Subcutaneous abdominal adipose tissue (tissue), 5 donors: Measurements from ENCODE around the gene DMD.

ENCODE experiments used
- H3K27ac ChIP-seq: one replicate; pipeline ENCODE4 v1.7.0; 2013; ENCODE audit warnings: low read depth, mild to moderate bottlenecking, inconsistent platforms, low read length, moderate library complexity
- H3K27me3 ChIP-seq, 5 donors: one replicate each; pipeline ENCODE4 v1.7.0; 2013; ENCODE audit warnings: low read length in 5 of 5, inconsistent platforms in 1 of 5; ENCODE audit not compliant: control insufficient read depth in 5 of 5, insufficient read depth in 4 of 5
- H3K36me3 ChIP-seq, 5 donors: one replicate each; pipeline ENCODE4 v1.7.0; 2013; ENCODE audit warnings: low read length in 5 of 5; ENCODE audit not compliant: control insufficient read depth in 5 of 5, insufficient read depth in 5 of 5
- H3K4me1 ChIP-seq, 5 donors: one replicate each; pipeline ENCODE4 v1.7.0; 2013; ENCODE audit warnings: low read length in 5 of 5, mild to moderate bottlenecking in 3 of 5, moderate library complexity in 1 of 5; ENCODE audit not compliant: control insufficient read depth in 5 of 5, insufficient read depth in 5 of 5
- H3K4me3 ChIP-seq, 5 donors: one replicate each; pipeline ENCODE4 v1.7.0; 2013; ENCODE audit warnings: low read length in 5 of 5, low read depth in 1 of 5
- H3K9ac ChIP-seq, 5 donors: one replicate each; pipeline ENCODE4 v1.7.0; 2013; ENCODE audit warnings: low read length in 5 of 5, mild to moderate bottlenecking in 4 of 5, moderate library complexity in 3 of 5
- H3K9me3 ChIP-seq, 5 donors: one replicate each; pipeline ENCODE4 v1.7.0; 2013; ENCODE audit warnings: low read length in 5 of 5; ENCODE audit not compliant: control insufficient read depth in 5 of 5
- donor health status: healthy.
- donor health status: healthy.
- donor health status: healthy.
- donor health status: healthy.
- donor health status: healthy.

The DMD gene

GRCh38 chrX:32524385-32524784, 687.0 kb downstream of the DMD start:
- Histone ChIP-seq H3K27ac (no peak overlapping the region), H3K4me1 (no peaks in the 10 kb centered on the region), H3K27me3 (no peaks in the 10 kb centered on the region), H3K4me3 (no peak overlapping the region), H3K9ac (no peak overlapping the region), H3K9me3 (no peaks in the 10 kb centered on the region), H3K36me3 (no peaks in the 10 kb centered on the region)

GRCh38 chrX:32520789-32521188, 690.6 kb downstream of the DMD start:
- H3K27me3 ChIP-seq: no peaks in the 10 kb centered on the region
- no peaks in the 10 kb centered on the region for H3K9me3 ChIP-seq
- H3K9ac ChIP-seq: no peak overlapping the region
- no peak overlapping the region for H3K4me3 ChIP-seq
- H3K36me3 ChIP-seq: no peaks in the 10 kb centered on the region
- H3K27ac ChIP-seq: no peak overlapping the region
- H3K4me1 ChIP-seq: no peaks in the 10 kb centered on the region

GRCh38 chrX:32514986-32515385, 696.4 kb downstream of the DMD start:
- H3K27me3 ChIP-seq: no peaks in the 10 kb centered on the region
- H3K27ac ChIP-seq: no peak overlapping the region
- H3K4me1 ChIP-seq: no peaks in the 10 kb centered on the region
- no peaks in the 10 kb centered on the region for H3K36me3 ChIP-seq
- no peaks in the 10 kb centered on the region for H3K9me3 ChIP-seq
- no peak overlapping the region for H3K9ac ChIP-seq
- no peak overlapping the region for H3K4me3 ChIP-seq

GRCh38 chrX:32501606-32502005, 709.7 kb downstream of the DMD start:
- Histone ChIP-seq H3K27me3 (no peaks in the 10 kb centered on the region), H3K9ac (no peak overlapping the region), H3K36me3 (no peaks in the 10 kb centered on the region), H3K9me3 (no peaks in the 10 kb centered on the region), H3K27ac (no peak overlapping the region), H3K4me3 (no peak overlapping the region), H3K4me1 (no peaks in the 10 kb centered on the region)

GRCh38 chrX:32496671-32497070, 714.7 kb downstream of the DMD start:
- no peaks in the 10 kb centered on the region for H3K9me3 ChIP-seq

GRCh38 chrX:32495855-32496254, 715.5 kb downstream of the DMD start:
- no peak overlapping the region for H3K9ac ChIP-seq
- H3K4me3 ChIP-seq: no peak overlapping the region
- no peaks in the 10 kb centered on the region for H3K9me3 ChIP-seq
- H3K4me1 ChIP-seq: no peaks in the 10 kb centered on the region
- no peak overlapping the region for H3K27ac ChIP-seq
- H3K27me3 ChIP-seq: no peaks in the 10 kb centered on the region
- no peaks in the 10 kb centered on the region for H3K36me3 ChIP-seq

More at GRCh38 chrX:32496671-32497070, 714.7 kb downstream of the DMD start:
- Histone ChIP-seq H3K27me3 (no peaks in the 10 kb centered on the region), H3K4me3 (no peak overlapping the region), H3K27ac (no peak overlapping the region), H3K9ac (no peak overlapping the region), H3K4me1 (no peaks in the 10 kb centered on the region), H3K36me3 (no peaks in the 10 kb centered on the region)

GRCh38 chrX:32489125-32489524, 722.2 kb downstream of the DMD start:
- Histone ChIP-seq H3K27ac (no peak overlapping the region), H3K4me1 (peaks cover 0 to 11% (median 0%) of the 10 kb centered on the region in 5 donors), H3K36me3 (peaks cover 0 to 8% (median 0%) of the 10 kb centered on the region in 5 donors), H3K4me3 (no peak overlapping the region), H3K9ac (no peak overlapping the region), H3K27me3 (no peaks in the 10 kb centered on the region), H3K9me3 (no peaks in the 10 kb centered on the region)

GRCh38 chrX:32483534-32484136, 727.7 kb downstream of the DMD start:
- Histone ChIP-seq H3K4me3 (no peak overlapping the region), H3K9me3 (no peaks in the 10 kb centered on the region), H3K27me3 (peaks cover 0 to 2% (median 0%) of the 10 kb centered on the region in 5 donors), H3K9ac (no peak overlapping the region), H3K27ac (no peak overlapping the region), H3K36me3 (peaks cover 0 to 4% (median 0%) of the 10 kb centered on the region in 5 donors), H3K4me1 (peaks cover 0 to 12% (median 0%) of the 10 kb centered on the region in 5 donors)

- Histone ChIP-seq H3K9me3 (no peaks in the 10 kb centered on the region), H3K9ac (no peak overlapping the region), H3K36me3 (peaks cover 0 to 4% (median 0%) of the 10 kb centered on the region in 5 donors), H3K27me3 (peaks cover 0 to 2% (median 0%) of the 10 kb centered on the region in 5 donors), H3K4me3 (no peak overlapping the region), H3K4me1 (peaks cover 0 to 10% (median 0%) of the 10 kb centered on the region in 5 donors), H3K27ac (no peak overlapping the region)
Measured at GRCh38 chrX:32480019-32480418, 731.3 kb downstream of the DMD start.

- H3K9me3 ChIP-seq: no peaks in the 10 kb centered on the region
- H3K27me3 ChIP-seq: no peaks in the 10 kb centered on the region
- no peak overlapping the region for H3K27ac ChIP-seq
- no peaks in the 10 kb centered on the region for H3K4me1 ChIP-seq
- H3K9ac ChIP-seq: no peak overlapping the region
- H3K36me3 ChIP-seq: no peaks in the 10 kb centered on the region
- H3K4me3 ChIP-seq: no peak overlapping the region
Measured at GRCh38 chrX:32472364-32472763, 739.0 kb downstream of the DMD start.
